ENCODE results near the gene RNF2. TPM values are rescaled to one million over a fixed set of nuclear protein-coding genes. Genes with fewer than 3 reads are reported as not detected.

The RNF2 gene
- polyA plus RNA-seq, 3 donors = 15.5 to 25.2 (median 19.3) TPM

- Histone ChIP-seq H3K79me2 (ENCODE audit: insufficient read depth, low read length) (no peaks in the 10 kb centered on the region), H3K9ac (ENCODE audit: insufficient read depth, low read length, poor library complexity, severe bottlenecking) (no peak overlapping the region), H2AFZ (ENCODE audit: insufficient read depth, low read depth, low read length, poor library complexity, severe bottlenecking) (no peak overlapping the region), H4K20me1 (ENCODE audit: insufficient read depth, low read length) (no peaks in the 10 kb centered on the region), H3K9me3 (replicated peaks in 1 of 2; ENCODE audit: control insufficient read depth in 1 of 2, insufficient read depth in 1 of 2, low read length in 2 of 2) (no peaks in the 10 kb centered on the region), H3K4me3 (replicated peaks in 1 of 3; ENCODE audit: low read depth in 2 of 3, low read length in 3 of 3) (no peak overlapping the region), H3K27ac (ENCODE audit: low read depth in 1 of 2, low read length in 2 of 2) (no peak overlapping the region), H3K4me2 (replicated peaks; ENCODE audit: extremely low read depth, low read length, poor library complexity, severe bottlenecking) (no peak overlapping the region), H3K4me1 (ENCODE audit: control insufficient read depth in 1 of 2, insufficient read depth in 2 of 2, low read length in 2 of 2) (peaks cover 7 to 16% of the 10 kb centered on the region in 2 donors), H3K27me3 (ENCODE audit: control insufficient read depth in 2 of 2, insufficient read depth in 2 of 2, low read length in 2 of 2) (no peaks in the 10 kb centered on the region), H3K36me3 (replicated peaks in 1 of 2; ENCODE audit: control insufficient read depth in 1 of 2, insufficient read depth in 2 of 2, low read length in 2 of 2) (no peaks in the 10 kb centered on the region)
- H3K4me3 Mint-ChIP-seq = no peak overlapping the region
- H3K36me3 Mint-ChIP-seq = no peaks in the 10 kb centered on the region
- no peak for TF ChIP-seq CTCF (IDR thresholded peaks at IDR 0.05)
- DNase-seq = peak in 1 of 3 donors; percentile 10
- intact Hi-C loops (cut with micrococcal nuclease) = no loop called here
- H3K9me3 Mint-ChIP-seq = peaks cover 0 to 1% (median 0%) of the 10 kb centered on the region in 7 donors
- H3K4me1 Mint-ChIP-seq = peaks cover 18% of the 10 kb centered on the region
- peak overlapping the region in 3 of 7 donors; percentile 12 to 56 (median 24) for H3K27ac Mint-ChIP-seq
- H3K27me3 Mint-ChIP-seq (ENCODE audit: low read depth in 3 of 3) = peaks cover 0 to 4% (median under 1%) of the 10 kb centered on the region in 3 donors
- WGBS (ENCODE audit: insufficient coverage) = no CpG with 5 or more reads among the region's 2 CpGs
Measured at GRCh38 chr1:185016880-185017279, 28.5 kb upstream of the RNF2 start.

- Mint-ChIP-seq H3K27ac (peak overlapping the region in 2 of 7 donors; percentile 24 to 30), H3K9me3 (peaks cover 0 to 1% (median 0%) of the 10 kb centered on the region in 7 donors), H3K36me3 (no peaks in the 10 kb centered on the region), H3K4me3 (no peak overlapping the region), H3K4me1 (peaks cover 18% of the 10 kb centered on the region), H3K27me3 (ENCODE audit: low read depth in 3 of 3) (peaks cover 0 to 4% (median 0%) of the 10 kb centered on the region in 3 donors)
- Histone ChIP-seq H3K9me3 (replicated peaks in 1 of 2; ENCODE audit: control insufficient read depth in 1 of 2, insufficient read depth in 1 of 2, low read length in 2 of 2) (no peaks in the 10 kb centered on the region), H3K27ac (ENCODE audit: low read depth in 1 of 2, low read length in 2 of 2) (no peak overlapping the region), H3K36me3 (replicated peaks in 1 of 2; ENCODE audit: control insufficient read depth in 1 of 2, insufficient read depth in 2 of 2, low read length in 2 of 2) (no peaks in the 10 kb centered on the region), H2AFZ (ENCODE audit: insufficient read depth, low read depth, low read length, poor library complexity, severe bottlenecking) (no peak overlapping the region), H3K4me3 (replicated peaks in 1 of 3; ENCODE audit: low read depth in 2 of 3, low read length in 3 of 3) (no peak overlapping the region), H3K79me2 (ENCODE audit: insufficient read depth, low read length) (no peaks in the 10 kb centered on the region), H3K4me2 (replicated peaks; ENCODE audit: extremely low read depth, low read length, poor library complexity, severe bottlenecking) (no peak overlapping the region), H3K27me3 (ENCODE audit: control insufficient read depth in 2 of 2, insufficient read depth in 2 of 2, low read length in 2 of 2) (no peaks in the 10 kb centered on the region), H3K9ac (ENCODE audit: insufficient read depth, low read length, poor library complexity, severe bottlenecking) (no peak overlapping the region), H4K20me1 (ENCODE audit: insufficient read depth, low read length) (no peaks in the 10 kb centered on the region), H3K4me1 (ENCODE audit: control insufficient read depth in 1 of 2, insufficient read depth in 2 of 2, low read length in 2 of 2) (peaks cover 7 to 16% of the 10 kb centered on the region in 2 donors)
- intact Hi-C loops (cut with micrococcal nuclease) = no loop called here
- WGBS (ENCODE audit: insufficient coverage) = no CpG with 5 or more reads among the region's 2 CpGs
- DNase-seq = peak; percentile 54 to 90 (median 71)
- no peak for TF ChIP-seq CTCF (IDR thresholded peaks at IDR 0.05)
Measured at GRCh38 chr1:185017338-185017737, 28.0 kb upstream of the RNF2 start.
